Measurements from ENCODE around the gene VSTM2L.

DNA sequence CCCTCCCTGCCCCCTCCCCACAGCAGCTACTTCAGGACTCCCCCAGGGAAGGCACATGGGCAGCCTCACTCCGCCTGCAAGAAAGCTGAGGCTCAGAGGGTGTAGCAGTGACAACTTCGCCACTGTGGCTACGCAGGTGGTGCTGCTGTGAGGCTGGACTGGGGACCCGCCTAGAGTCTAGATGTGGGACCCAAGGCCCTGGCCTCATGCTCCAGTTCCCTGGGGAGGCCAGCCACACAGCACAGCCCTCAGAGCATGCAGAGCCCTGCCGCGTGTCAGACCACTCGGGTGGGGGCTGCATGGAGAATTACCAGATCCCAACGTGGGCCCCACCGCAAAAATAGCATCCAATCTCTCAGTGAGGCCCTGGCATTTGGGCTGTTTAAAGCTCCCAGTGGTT lies 30.8 kb upstream of the VSTM2L start:
- TF ChIP-seq FOXP1 (IDR thresholded peaks at IDR 0.05): no peak
- TF ChIP-seq FOXP1 (CRISPR knock-in tag; IDR thresholded peaks at IDR 0.05): no peak
- TF ChIP-seq, protein P1, sequence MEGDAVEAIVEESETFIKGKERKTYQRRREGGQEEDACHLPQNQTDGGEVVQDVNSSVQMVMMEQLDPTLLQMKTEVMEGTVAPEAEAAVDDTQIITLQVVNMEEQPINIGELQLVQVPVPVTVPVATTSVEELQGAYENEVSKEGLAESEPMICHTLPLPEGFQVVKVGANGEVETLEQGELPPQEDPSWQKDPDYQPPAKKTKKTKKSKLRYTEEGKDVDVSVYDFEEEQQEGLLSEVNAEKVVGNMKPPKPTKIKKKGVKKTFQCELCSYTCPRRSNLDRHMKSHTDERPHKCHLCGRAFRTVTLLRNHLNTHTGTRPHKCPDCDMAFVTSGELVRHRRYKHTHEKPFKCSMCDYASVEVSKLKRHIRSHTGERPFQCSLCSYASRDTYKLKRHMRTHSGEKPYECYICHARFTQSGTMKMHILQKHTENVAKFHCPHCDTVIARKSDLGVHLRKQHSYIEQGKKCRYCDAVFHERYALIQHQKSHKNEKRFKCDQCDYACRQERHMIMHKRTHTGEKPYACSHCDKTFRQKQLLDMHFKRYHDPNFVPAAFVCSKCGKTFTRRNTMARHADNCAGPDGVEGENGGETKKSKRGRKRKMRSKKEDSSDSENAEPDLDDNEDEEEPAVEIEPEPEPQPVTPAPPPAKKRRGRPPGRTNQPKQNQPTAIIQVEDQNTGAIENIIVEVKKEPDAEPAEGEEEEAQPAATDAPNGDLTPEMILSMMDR (CRISPR knock-in tag; IDR thresholded peaks at IDR 0.05): no peak
- no peak for TF ChIP-seq JUNB (CRISPR knock-in tag; IDR thresholded peaks at IDR 0.05; ENCODE audit: borderline replicate concordance)
- TF ChIP-seq, protein P2, sequence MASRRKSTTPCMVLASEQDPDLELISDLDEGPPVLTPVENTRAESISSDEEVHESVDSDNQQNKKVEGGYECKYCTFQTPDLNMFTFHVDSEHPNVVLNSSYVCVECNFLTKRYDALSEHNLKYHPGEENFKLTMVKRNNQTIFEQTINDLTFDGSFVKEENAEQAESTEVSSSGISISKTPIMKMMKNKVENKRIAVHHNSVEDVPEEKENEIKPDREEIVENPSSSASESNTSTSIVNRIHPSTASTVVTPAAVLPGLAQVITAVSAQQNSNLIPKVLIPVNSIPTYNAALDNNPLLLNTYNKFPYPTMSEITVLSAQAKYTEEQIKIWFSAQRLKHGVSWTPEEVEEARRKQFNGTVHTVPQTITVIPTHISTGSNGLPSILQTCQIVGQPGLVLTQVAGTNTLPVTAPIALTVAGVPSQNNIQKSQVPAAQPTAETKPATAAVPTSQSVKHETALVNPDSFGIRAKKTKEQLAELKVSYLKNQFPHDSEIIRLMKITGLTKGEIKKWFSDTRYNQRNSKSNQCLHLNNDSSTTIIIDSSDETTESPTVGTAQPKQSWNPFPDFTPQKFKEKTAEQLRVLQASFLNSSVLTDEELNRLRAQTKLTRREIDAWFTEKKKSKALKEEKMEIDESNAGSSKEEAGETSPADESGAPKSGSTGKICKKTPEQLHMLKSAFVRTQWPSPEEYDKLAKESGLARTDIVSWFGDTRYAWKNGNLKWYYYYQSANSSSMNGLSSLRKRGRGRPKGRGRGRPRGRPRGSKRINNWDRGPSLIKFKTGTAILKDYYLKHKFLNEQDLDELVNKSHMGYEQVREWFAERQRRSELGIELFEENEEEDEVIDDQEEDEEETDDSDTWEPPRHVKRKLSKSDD (CRISPR knock-in tag; IDR thresholded peaks at IDR 0.05; ENCODE audit: low read depth): no peak
- no peak for TF ChIP-seq ASH2L (IDR thresholded peaks at IDR 0.05; ENCODE audit: insufficient read length, low read depth, low read length)

Measured in HepG2 (cell line).